SK-N-SH (cell line): ENCODE data around the gene NKX6-2. TPM values are rescaled to one million over a fixed set of nuclear protein-coding genes. Genes with fewer than 3 reads are reported as not detected.

Source experiments
- CTCF ChIA-PET: fragments of 300-600, 350-600 bp; formaldehyde crosslinking; extraction: SDS; loops from one replicate; lab custom pipeline; 2021; lab: Yijun Ruan, JAX
- POLR2A ChIA-PET: fragments of 350-600 bp; sonication (Branson Sonifier 250); formaldehyde crosslinking; extraction: SDS; loops from one replicate; lab custom pipeline; 2020; ENCODE audit warnings: antibody characterized with exemption, inconsistent platforms; lab: Yijun Ruan, JAX
- DNase-seq: peaks from one replicate; pipeline ENCODE4 v3.0.0; 2012
- H2AFZ ChIP-seq: fragments of 200-600 bp; sonication (generic); 2 replicates; pipeline ENCODE4 v1.8.1; 2016; ENCODE audit warnings: antibody characterized with exemption, mild to moderate bottlenecking, low read depth
- H3F3A ChIP-seq: fragments of 200-600 bp; sonication (generic); replicated peaks from 2 replicates; pipeline ENCODE3; 2016; ENCODE audit warnings: antibody characterized with exemption, mild to moderate bottlenecking; ENCODE audit not compliant: insufficient read depth
- H3K27ac ChIP-seq, 2 experiments: fragments of 200-500 bp in 1 of 2; fragments of 200-600 bp in 1 of 2; sonication (Bioruptor generic) in 1 of 2; sonication (generic), shearing (Covaris generic) in 1 of 2; 2 replicates each; pipeline versions ENCODE4 v1.5.1 to v1.6.1; 2014 to 2016; ENCODE audit warnings: low read depth in 2 of 2, inconsistent platforms in 1 of 2, low read length in 1 of 2, mild to moderate bottlenecking in 1 of 2, mixed read lengths in 1 of 2
- H3K27me3 ChIP-seq: fragments of 200-600 bp; sonication (generic), shearing (Covaris generic); 2 replicates; pipeline ENCODE4 v1.6.1; 2016; ENCODE audit warnings: mixed run types; ENCODE audit not compliant: insufficient read depth
- H3K36me3 ChIP-seq, 2 experiments: fragments of 200-500 bp in 1 of 2; fragments of 200-600 bp in 1 of 2; sonication (Bioruptor generic) in 1 of 2; sonication (generic) in 1 of 2; replicated peaks in 1 of 2; 2 replicates each; pipeline versions ENCODE3 to v1.5.1; 2014 to 2016; ENCODE audit warnings: low read length in 1 of 2, mild to moderate bottlenecking in 1 of 2; ENCODE audit not compliant: insufficient read depth in 2 of 2, control insufficient read depth in 1 of 2
- H3K4me1 ChIP-seq, 2 experiments: fragments of 200-500 bp in 1 of 2; fragments of 200-600 bp in 1 of 2; sonication (Bioruptor generic) in 1 of 2; sonication (generic), shearing (Covaris generic) in 1 of 2; 2 replicates each; pipeline versions ENCODE4 v1.5.1 to v1.6.1; 2014 to 2016; ENCODE audit warnings: low read depth in 1 of 2, low read length in 1 of 2, mixed run types in 1 of 2; ENCODE audit not compliant: insufficient read depth in 2 of 2, control insufficient read depth in 1 of 2
- H3K4me2 ChIP-seq: fragments of 200-600 bp; sonication (generic), shearing (Covaris generic); 2 replicates; pipeline ENCODE4 v1.6.1; 2017; ENCODE audit warnings: mixed run types
- H3K4me3 ChIP-seq, 2 experiments: fragments of 200-500 bp in 1 of 2; fragments of 200-600 bp in 1 of 2; sonication (Bioruptor generic) in 1 of 2; sonication (generic), shearing (Covaris generic) in 1 of 2; 2 replicates each; pipeline versions ENCODE4 v1.5.1 to v1.8.1; 2014 to 2016; ENCODE audit warnings: low read depth in 2 of 2, inconsistent platforms in 1 of 2, low read length in 1 of 2, mild to moderate bottlenecking in 1 of 2, mixed read lengths in 1 of 2, moderate library complexity in 1 of 2
- H3K79me2 ChIP-seq: fragments of 200-600 bp; sonication (generic); 2 replicates; pipeline ENCODE4 v1.8.1; 2017; ENCODE audit warnings: mild to moderate bottlenecking; ENCODE audit not compliant: insufficient read depth
- H3K9ac ChIP-seq: fragments of 200-600 bp; sonication (generic); 2 replicates; pipeline ENCODE4 v1.6.1; 2017; ENCODE audit warnings: mixed run types
- H3K9me2 ChIP-seq: fragments of 200-600 bp; sonication (generic); 2 replicates; pipeline ENCODE4 v1.6.1; 2017; ENCODE audit warnings: mixed run types
- H3K9me3 ChIP-seq: fragments of 200-600 bp; sonication (generic); 2 replicates; pipeline ENCODE4 v1.6.1; 2017; ENCODE audit warnings: mixed run types, mild to moderate bottlenecking, moderate library complexity
- H4K20me1 ChIP-seq: fragments of 200-600 bp; sonication (generic); 2 replicates; pipeline ENCODE4 v1.6.1; 2017; ENCODE audit warnings: mild to moderate bottlenecking, mixed run types; ENCODE audit not compliant: insufficient read depth
- CHD2 ChIP-seq: fragments of 150-350 bp; IDR thresholded peaks from 2 replicates; pipeline ENCODE4 v1.6.1; 2018; ENCODE audit warnings: low read length; ENCODE audit not compliant: partially characterized antibody
- EP300 ChIP-seq, 2 experiments: IDR thresholded peaks; 2 replicates each; pipeline versions ENCODE4 v1.4.0 to v1.6.1; 2012; ENCODE audit warnings: borderline replicate concordance in 1 of 2, low read depth in 1 of 2, low read length in 1 of 2
- FOXJ3 ChIP-seq: sonication (generic); formaldehyde crosslinking; IDR thresholded peaks from 2 replicates; pipeline ENCODE4 v1.5.1; 2020; ENCODE audit warnings: mild to moderate bottlenecking, missing genetic modification reagents
- GABPA ChIP-seq: IDR thresholded peaks from 2 replicates; pipeline ENCODE4 v1.4.0; 2012; ENCODE audit warnings: low read depth, mild to moderate bottlenecking
- JUND ChIP-seq: IDR thresholded peaks from 2 replicates; pipeline ENCODE4 v1.4.0; 2012
- MAX ChIP-seq: IDR thresholded peaks from 2 replicates; pipeline ENCODE4 v1.4.0; 2012; ENCODE audit warnings: low read depth
- POLR2AphosphoS5 ChIP-seq: IDR thresholded peaks from 2 replicates; pipeline ENCODE4 v1.6.1; 2012; ENCODE audit warnings: low read depth, low read length
- RXRA ChIP-seq: IDR thresholded peaks from 2 replicates; pipeline ENCODE4 v1.4.0; 2012; ENCODE audit warnings: low read depth, mild to moderate bottlenecking, borderline replicate concordance
- SMC3 ChIP-seq: IDR thresholded peaks from 2 replicates; pipeline ENCODE4 v1.6.1; 2012; ENCODE audit warnings: low read depth, low read length, improper control_type of control experiment
- TAF1 ChIP-seq: IDR thresholded peaks from 2 replicates; pipeline ENCODE4 v1.6.1; 2012; ENCODE audit warnings: low read depth, mild to moderate bottlenecking, low read length, moderate library complexity, borderline replicate concordance
- TEAD4 ChIP-seq: IDR thresholded peaks from 2 replicates; pipeline ENCODE4 v1.4.0; 2012; ENCODE audit warnings: mild to moderate bottlenecking, borderline replicate concordance; ENCODE audit not compliant: insufficient read depth
- USF1 ChIP-seq: IDR thresholded peaks from 2 replicates; pipeline ENCODE4 v1.4.0; 2012; ENCODE audit warnings: low read depth, borderline replicate concordance
- YY1 ChIP-seq: IDR thresholded peaks from 2 replicates; pipeline ENCODE4 v1.4.0; 2012; ENCODE audit warnings: low read depth, mild to moderate bottlenecking
- WGBS: methylation state at CpG from one replicate; pipeline ENCODE4 v1.1.6; 2017; ENCODE audit warnings: low lambda C conversion rate; 5-methylcytosine and 5-hydroxymethylcytosine counted together
- polyA plus RNA-seq, 3 experiments: library from polyadenylated mRNA; depleted of rRNA; stranded (reverse); fragments of >200 nt; gene quantifications; 2 replicates each; pipeline ENCODE4 v1.2.3, GENCODE V29; 2012
- TF ChIP-seq, protein P1 (sequence below): IDR thresholded peaks from 2 replicates; pipeline ENCODE4 v1.4.0; 2012; ENCODE audit warnings: low read depth, borderline replicate concordance
- TF ChIP-seq, protein P2 (sequence below): fragments of 200-600 bp; sonication (generic); IDR thresholded peaks from 2 replicates; pipeline ENCODE4 v1.6.1; 2017; ENCODE audit warnings: antibody characterized with exemption, mild to moderate bottlenecking, moderate library complexity
- TF ChIP-seq, protein P3 (sequence below): fragments of 150-350 bp; IDR thresholded peaks from 2 replicates; pipeline ENCODE4 v1.6.1; 2017; ENCODE audit warnings: antibody characterized with exemption, low read length, low read depth, borderline replicate concordance

NKX6-2 gene
- polyA plus RNA-seq, 1 of the 3 experiments (the other 2 are of a cell fraction), result not detected

- no peak overlapping the region for H3K4me2 ChIP-seq
- DNase-seq, result no peak
- ChIA-PET POLR2A (no interaction called here), CTCF (interaction anchor here (0.6 kb wide), 1 partner anchor 25 kb away, joined by 3 read pairs; no protein-coding TSS in a partner anchor)
- 31% methylated on average over 9 of the region's 11 CpGs for WGBS
- H2AFZ ChIP-seq, result no peak overlapping the region
- H3K4me1 ChIP-seq, result no peaks in the 10 kb centered on the region; a peak in 1 of 4 replicates
- TF ChIP-seq, protein P1, sequence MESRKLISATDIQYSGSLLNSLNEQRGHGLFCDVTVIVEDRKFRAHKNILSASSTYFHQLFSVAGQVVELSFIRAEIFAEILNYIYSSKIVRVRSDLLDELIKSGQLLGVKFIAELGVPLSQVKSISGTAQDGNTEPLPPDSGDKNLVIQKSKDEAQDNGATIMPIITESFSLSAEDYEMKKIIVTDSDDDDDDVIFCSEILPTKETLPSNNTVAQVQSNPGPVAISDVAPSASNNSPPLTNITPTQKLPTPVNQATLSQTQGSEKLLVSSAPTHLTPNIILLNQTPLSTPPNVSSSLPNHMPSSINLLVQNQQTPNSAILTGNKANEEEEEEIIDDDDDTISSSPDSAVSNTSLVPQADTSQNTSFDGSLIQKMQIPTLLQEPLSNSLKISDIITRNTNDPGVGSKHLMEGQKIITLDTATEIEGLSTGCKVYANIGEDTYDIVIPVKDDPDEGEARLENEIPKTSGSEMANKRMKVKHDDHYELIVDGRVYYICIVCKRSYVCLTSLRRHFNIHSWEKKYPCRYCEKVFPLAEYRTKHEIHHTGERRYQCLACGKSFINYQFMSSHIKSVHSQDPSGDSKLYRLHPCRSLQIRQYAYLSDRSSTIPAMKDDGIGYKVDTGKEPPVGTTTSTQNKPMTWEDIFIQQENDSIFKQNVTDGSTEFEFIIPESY, result no peak
- TF ChIP-seq JUND (no peak), MAX (no peak), FOXJ3 (CRISPR knock-in tag) (no peak), TAF1 (no peak), SMC3 (no peak), YY1 (no peak), POLR2AphosphoS5 (no peak), EP300 (IDR thresholded peaks at IDR 0.05; ENCODE audit: borderline replicate concordance in 1 of 2, low read depth in 1 of 2, low read length in 1 of 2) (no peak)
- TF ChIP-seq, protein P2, sequence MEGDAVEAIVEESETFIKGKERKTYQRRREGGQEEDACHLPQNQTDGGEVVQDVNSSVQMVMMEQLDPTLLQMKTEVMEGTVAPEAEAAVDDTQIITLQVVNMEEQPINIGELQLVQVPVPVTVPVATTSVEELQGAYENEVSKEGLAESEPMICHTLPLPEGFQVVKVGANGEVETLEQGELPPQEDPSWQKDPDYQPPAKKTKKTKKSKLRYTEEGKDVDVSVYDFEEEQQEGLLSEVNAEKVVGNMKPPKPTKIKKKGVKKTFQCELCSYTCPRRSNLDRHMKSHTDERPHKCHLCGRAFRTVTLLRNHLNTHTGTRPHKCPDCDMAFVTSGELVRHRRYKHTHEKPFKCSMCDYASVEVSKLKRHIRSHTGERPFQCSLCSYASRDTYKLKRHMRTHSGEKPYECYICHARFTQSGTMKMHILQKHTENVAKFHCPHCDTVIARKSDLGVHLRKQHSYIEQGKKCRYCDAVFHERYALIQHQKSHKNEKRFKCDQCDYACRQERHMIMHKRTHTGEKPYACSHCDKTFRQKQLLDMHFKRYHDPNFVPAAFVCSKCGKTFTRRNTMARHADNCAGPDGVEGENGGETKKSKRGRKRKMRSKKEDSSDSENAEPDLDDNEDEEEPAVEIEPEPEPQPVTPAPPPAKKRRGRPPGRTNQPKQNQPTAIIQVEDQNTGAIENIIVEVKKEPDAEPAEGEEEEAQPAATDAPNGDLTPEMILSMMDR, result no peak
- TF ChIP-seq, protein P3, sequence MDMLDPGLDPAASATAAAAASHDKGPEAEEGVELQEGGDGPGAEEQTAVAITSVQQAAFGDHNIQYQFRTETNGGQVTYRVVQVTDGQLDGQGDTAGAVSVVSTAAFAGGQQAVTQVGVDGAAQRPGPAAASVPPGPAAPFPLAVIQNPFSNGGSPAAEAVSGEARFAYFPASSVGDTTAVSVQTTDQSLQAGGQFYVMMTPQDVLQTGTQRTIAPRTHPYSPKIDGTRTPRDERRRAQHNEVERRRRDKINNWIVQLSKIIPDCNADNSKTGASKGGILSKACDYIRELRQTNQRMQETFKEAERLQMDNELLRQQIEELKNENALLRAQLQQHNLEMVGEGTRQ, result no peak
- no peaks in the 10 kb centered on the region for H3K27me3 ChIP-seq
- H3K9ac ChIP-seq, result no peak overlapping the region
- no peak overlapping the region for H3K4me3 ChIP-seq
- H3K79me2 ChIP-seq, result no peaks in the 10 kb centered on the region
- no peaks in the 10 kb centered on the region for H3K9me2 ChIP-seq
- H4K20me1 ChIP-seq, result no peaks in the 10 kb centered on the region
- H3F3A ChIP-seq, result no peaks in the 10 kb centered on the region
- no peak overlapping the region for H3K27ac ChIP-seq
- H3K9me3 ChIP-seq, result no peaks in the 10 kb centered on the region
- H3K36me3 ChIP-seq, result no peaks in the 10 kb centered on the region
Observed at GRCh38 chr10:132765435-132765834, 20.5 kb downstream of the NKX6-2 start.

DNA sequence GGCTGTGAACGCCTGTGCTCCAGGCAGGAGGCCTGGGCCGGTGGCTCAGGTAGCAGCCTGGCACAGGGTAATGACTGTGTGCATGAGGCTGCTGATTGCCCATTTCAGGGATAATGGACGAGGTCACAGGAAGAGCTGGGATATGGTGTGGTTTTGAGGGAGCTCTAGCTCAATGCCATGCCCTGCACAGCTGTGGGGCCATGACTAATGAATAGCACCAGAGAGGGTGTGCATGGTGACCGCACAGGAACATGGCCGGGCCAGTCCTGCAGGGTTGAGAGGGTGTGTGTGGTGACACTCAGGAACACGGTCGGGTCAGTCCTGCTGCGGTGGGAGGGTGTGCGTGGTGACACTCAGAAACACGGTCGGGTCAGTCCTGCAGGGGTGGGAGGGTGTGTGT is 21.8 kb downstream of the NKX6-2 start:
- no peak overlapping the region for H3K27ac ChIP-seq
- ChIA-PET CTCF (no interaction called here), POLR2A (no interaction called here)
- no peak for DNase-seq
- no peak overlapping the region for H3K4me3 ChIP-seq
- no peak overlapping the region for H3K9ac ChIP-seq
- no peaks in the 10 kb centered on the region for H4K20me1 ChIP-seq
- H3K9me2 ChIP-seq, result no peaks in the 10 kb centered on the region
- TF ChIP-seq GABPA, result no peak
- TF ChIP-seq, protein P3, result no peak
- TF ChIP-seq YY1, result no peak
- no peak for TF ChIP-seq USF1
- no peak for TF ChIP-seq MAX
- TF ChIP-seq, protein P2, result no peak
- TF ChIP-seq RXRA, result no peak
- TF ChIP-seq CHD2, result no peak
- TF ChIP-seq TEAD4, result no peak
- no peak for TF ChIP-seq POLR2AphosphoS5
- H3F3A ChIP-seq, result no peaks in the 10 kb centered on the region
- no peaks in the 10 kb centered on the region; a peak in 1 of 4 replicates for H3K4me1 ChIP-seq
- no peak overlapping the region for H2AFZ ChIP-seq
- 89% methylated on average over 9 of the region's 11 CpGs for WGBS
- H3K9me3 ChIP-seq, result no peaks in the 10 kb centered on the region
- H3K4me2 ChIP-seq, result no peak overlapping the region
- H3K27me3 ChIP-seq, result no peaks in the 10 kb centered on the region
- no peaks in the 10 kb centered on the region for H3K79me2 ChIP-seq
- no peaks in the 10 kb centered on the region for H3K36me3 ChIP-seq
